ENCODE results near the gene AAMDC. TPM values are rescaled to one million over a fixed set of nuclear protein-coding genes. Genes with fewer than 3 reads are reported as not detected.
A peak's percentile ranks its signal among the peaks of the same experiment; 100 is the strongest.
"Not testable (repeated sequence)": the region's sequence is repeated elsewhere in the genome, so short reads cannot be mapped to it uniquely, and the experiment has no call there.

AAMDC gene
- total RNA-seq, 3 donors from 2014 or later (not counting 1 experiment from before 2014, with no cell fraction given), result 4.8 to 5.7 (median 5.4) TPM

- DNase-seq; H3K27me3 ChIP-seq (ENCODE audit: control insufficient read depth, insufficient read depth, low read length); intact Hi-C loops (cut with micrococcal nuclease); H3K9me3 ChIP-seq (ENCODE audit: control insufficient read depth, insufficient read depth, low read length); H3K4me3 Mint-ChIP-seq; H3K27ac Mint-ChIP-seq; H3K36me3 Mint-ChIP-seq; H3K4me3 ChIP-seq (ENCODE audit: low read length); H3K9me3 Mint-ChIP-seq; H3K27ac ChIP-seq (ENCODE audit: low read length); H3K27me3 Mint-ChIP-seq (ENCODE audit: low read depth in 2 of 2); ATAC-seq; H3K4me1 ChIP-seq (ENCODE audit: control insufficient read depth, insufficient read depth, low read length); H3K4me1 Mint-ChIP-seq: not testable (repeated sequence)
- peaks cover 18% of the 10 kb centered on the region for H3K36me3 ChIP-seq (ENCODE audit: control insufficient read depth, insufficient read depth, low read length)
- WGBS (ENCODE audit: insufficient coverage), result no CpG with 5 or more reads among the region's 1 CpG
Measured at GRCh38 chr11:77894949-77895348, 74.0 kb downstream of the AAMDC start.

GRCh38 chr11:77908835-77909234 lies 87.9 kb downstream of the AAMDC start:
- intact Hi-C loops (cut with micrococcal nuclease), result no loop called here
- H3K4me3 Mint-ChIP-seq, result no peak overlapping the region
- H3K36me3 Mint-ChIP-seq, result no peaks in the 10 kb centered on the region
- TF ChIP-seq CTCF (IDR thresholded peaks at IDR 0.05), result no peak
- H3K27me3 Mint-ChIP-seq (ENCODE audit: low read depth in 2 of 2), result no peaks in the 10 kb centered on the region
- no peaks in the 10 kb centered on the region for H3K9me3 Mint-ChIP-seq
- peaks cover 26% of the 10 kb centered on the region for H3K36me3 ChIP-seq (ENCODE audit: control insufficient read depth, insufficient read depth, low read length)
- H3K4me1 ChIP-seq (ENCODE audit: control insufficient read depth, insufficient read depth, low read length), result no peaks in the 10 kb centered on the region
- no peaks in the 10 kb centered on the region for H3K27me3 ChIP-seq (ENCODE audit: control insufficient read depth, insufficient read depth, low read length)
- H3K4me3 ChIP-seq (ENCODE audit: low read length), result no peak overlapping the region
- 97% methylated on average over 2 of the region's 2 CpGs for WGBS (ENCODE audit: insufficient coverage)
- no peak overlapping the region for H3K27ac ChIP-seq (ENCODE audit: low read length)
- peaks cover 0 to 5% of the 10 kb centered on the region in 2 donors for H3K4me1 Mint-ChIP-seq
- ATAC-seq (no peak), DNase-seq (no peak)
- no peaks in the 10 kb centered on the region for H3K9me3 ChIP-seq (ENCODE audit: control insufficient read depth, insufficient read depth, low read length)
- no peak overlapping the region for H3K27ac Mint-ChIP-seq

- no peaks in the 10 kb centered on the region for H3K27me3 Mint-ChIP-seq (ENCODE audit: low read depth in 2 of 2)
Measured at GRCh38 chr11:77909277-77909676, 88.3 kb downstream of the AAMDC start.

GRCh38 chr11:77910828-77911227 lies 89.9 kb downstream of the AAMDC start:
- DNase-seq; H3K4me1 Mint-ChIP-seq; intact Hi-C loops (cut with micrococcal nuclease); H3K9me3 ChIP-seq (ENCODE audit: control insufficient read depth, insufficient read depth, low read length); H3K27ac ChIP-seq (ENCODE audit: low read length); H3K27ac Mint-ChIP-seq; H3K4me1 ChIP-seq (ENCODE audit: control insufficient read depth, insufficient read depth, low read length); H3K27me3 Mint-ChIP-seq (ENCODE audit: low read depth in 2 of 2); H3K36me3 Mint-ChIP-seq; H3K27me3 ChIP-seq (ENCODE audit: control insufficient read depth, insufficient read depth, low read length); ATAC-seq; H3K4me3 Mint-ChIP-seq; H3K9me3 Mint-ChIP-seq; H3K4me3 ChIP-seq (ENCODE audit: low read length): not testable (repeated sequence)
- H3K36me3 ChIP-seq (ENCODE audit: control insufficient read depth, insufficient read depth, low read length), result peaks cover 23% of the 10 kb centered on the region
- WGBS (ENCODE audit: insufficient coverage), result 98% methylated on average over 4 of the region's 6 CpGs

More at GRCh38 chr11:77909277-77909676, 88.3 kb downstream of the AAMDC start:
- no peak overlapping the region for H3K4me3 ChIP-seq (ENCODE audit: low read length)
- Mint-ChIP-seq H3K9me3 (no peaks in the 10 kb centered on the region), H3K4me1 (peaks cover 0 to 5% of the 10 kb centered on the region in 2 donors), H3K36me3 (no peaks in the 10 kb centered on the region), H3K4me3 (no peak overlapping the region), H3K27ac (peak overlapping the region in 1 of 2 donors; percentile 18)
- TF ChIP-seq CTCF (IDR thresholded peaks at IDR 0.05), result no peak
- no peak for ATAC-seq
- no peaks in the 10 kb centered on the region for H3K4me1 ChIP-seq (ENCODE audit: control insufficient read depth, insufficient read depth, low read length)
- intact Hi-C loops (cut with micrococcal nuclease), result no loop called here
- H3K27me3 ChIP-seq (ENCODE audit: control insufficient read depth, insufficient read depth, low read length), result no peaks in the 10 kb centered on the region
- 89% methylated on average over 1 of the region's 2 CpGs for WGBS (ENCODE audit: insufficient coverage)
- no peaks in the 10 kb centered on the region for H3K9me3 ChIP-seq (ENCODE audit: control insufficient read depth, insufficient read depth, low read length)
- H3K27ac ChIP-seq (ENCODE audit: low read length), result no peak overlapping the region
- H3K36me3 ChIP-seq (ENCODE audit: control insufficient read depth, insufficient read depth, low read length), result peaks cover 26% of the 10 kb centered on the region
- no peak for DNase-seq

GRCh38 chr11:77913608-77914306 lies 92.8 kb downstream of the AAMDC start:
- WGBS (ENCODE audit: insufficient coverage), result 100% methylated on average over 1 of the region's 4 CpGs
- DNase-seq; ATAC-seq; H3K4me3 ChIP-seq (ENCODE audit: low read length); H3K27me3 Mint-ChIP-seq (ENCODE audit: low read depth in 2 of 2); H3K4me1 Mint-ChIP-seq; intact Hi-C loops (cut with micrococcal nuclease); H3K27ac Mint-ChIP-seq; H3K27me3 ChIP-seq (ENCODE audit: control insufficient read depth, insufficient read depth, low read length); H3K4me1 ChIP-seq (ENCODE audit: control insufficient read depth, insufficient read depth, low read length); H3K9me3 ChIP-seq (ENCODE audit: control insufficient read depth, insufficient read depth, low read length); H3K27ac ChIP-seq (ENCODE audit: low read length); H3K36me3 Mint-ChIP-seq; H3K4me3 Mint-ChIP-seq; H3K9me3 Mint-ChIP-seq; H3K36me3 ChIP-seq (ENCODE audit: control insufficient read depth, insufficient read depth, low read length): not testable (repeated sequence)

GRCh38 chr11:77914307-77914791 lies 93.4 kb downstream of the AAMDC start:
- H3K27me3 ChIP-seq (ENCODE audit: control insufficient read depth, insufficient read depth, low read length); H3K4me3 ChIP-seq (ENCODE audit: low read length); ATAC-seq; H3K4me1 Mint-ChIP-seq; DNase-seq; H3K9me3 ChIP-seq (ENCODE audit: control insufficient read depth, insufficient read depth, low read length); intact Hi-C loops (cut with micrococcal nuclease); H3K27ac Mint-ChIP-seq; H3K27me3 Mint-ChIP-seq (ENCODE audit: low read depth in 2 of 2); H3K4me1 ChIP-seq (ENCODE audit: control insufficient read depth, insufficient read depth, low read length); H3K9me3 Mint-ChIP-seq; H3K36me3 ChIP-seq (ENCODE audit: control insufficient read depth, insufficient read depth, low read length); H3K27ac ChIP-seq (ENCODE audit: low read length); H3K4me3 Mint-ChIP-seq; H3K36me3 Mint-ChIP-seq: not testable (repeated sequence)
- 100% methylated on average over 4 of the region's 4 CpGs for WGBS (ENCODE audit: insufficient coverage)

Measured in natural killer cell (primary cell).